ENCODE measurements around the gene LYRM4. TPM values are rescaled to one million over a fixed set of nuclear protein-coding genes. Genes with fewer than 3 reads are reported as not detected.
A peak's percentile ranks its signal among the peaks of the same experiment; 100 is the strongest.

Gene LYRM4
- total and polyA plus RNA-seq, 2 donors (not counting 1 experiment from before 2014, with no cell fraction given) = 22.1 to 29.5 TPM

DNA sequence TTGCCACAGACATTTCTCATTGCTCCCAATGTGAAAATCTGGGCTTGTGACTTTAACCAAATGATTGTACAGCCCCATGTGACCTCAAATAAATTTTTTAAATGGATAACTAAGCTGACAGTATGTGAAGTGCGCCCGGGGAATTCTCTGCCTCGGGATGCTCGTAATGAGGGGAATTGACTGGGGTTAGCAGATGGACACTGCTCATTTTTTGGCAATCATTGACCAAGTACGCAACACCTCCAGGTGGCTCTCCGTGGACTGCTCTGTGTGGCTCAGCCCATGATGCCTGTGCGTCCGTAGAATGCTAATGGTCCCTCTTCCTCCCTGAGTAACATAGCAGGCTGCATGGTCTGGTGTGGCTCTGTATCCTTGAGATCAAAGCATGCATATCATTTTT, 42.9 kb upstream of the LYRM4 start:
- TF ChIP-seq, protein P1, sequence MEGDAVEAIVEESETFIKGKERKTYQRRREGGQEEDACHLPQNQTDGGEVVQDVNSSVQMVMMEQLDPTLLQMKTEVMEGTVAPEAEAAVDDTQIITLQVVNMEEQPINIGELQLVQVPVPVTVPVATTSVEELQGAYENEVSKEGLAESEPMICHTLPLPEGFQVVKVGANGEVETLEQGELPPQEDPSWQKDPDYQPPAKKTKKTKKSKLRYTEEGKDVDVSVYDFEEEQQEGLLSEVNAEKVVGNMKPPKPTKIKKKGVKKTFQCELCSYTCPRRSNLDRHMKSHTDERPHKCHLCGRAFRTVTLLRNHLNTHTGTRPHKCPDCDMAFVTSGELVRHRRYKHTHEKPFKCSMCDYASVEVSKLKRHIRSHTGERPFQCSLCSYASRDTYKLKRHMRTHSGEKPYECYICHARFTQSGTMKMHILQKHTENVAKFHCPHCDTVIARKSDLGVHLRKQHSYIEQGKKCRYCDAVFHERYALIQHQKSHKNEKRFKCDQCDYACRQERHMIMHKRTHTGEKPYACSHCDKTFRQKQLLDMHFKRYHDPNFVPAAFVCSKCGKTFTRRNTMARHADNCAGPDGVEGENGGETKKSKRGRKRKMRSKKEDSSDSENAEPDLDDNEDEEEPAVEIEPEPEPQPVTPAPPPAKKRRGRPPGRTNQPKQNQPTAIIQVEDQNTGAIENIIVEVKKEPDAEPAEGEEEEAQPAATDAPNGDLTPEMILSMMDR (IDR thresholded peaks at IDR 0.05) = no peak
- TF ChIP-seq EZH2 (IDR thresholded peaks at IDR 0.05; ENCODE audit: borderline replicate concordance, insufficient read depth, low read depth, low read length, poor library complexity, severe bottlenecking) = no peak
- Mint-ChIP-seq H3K4me1 (peaks cover 32% of the 10 kb centered on the region), H3K4me3 (peak overlapping the region; percentile 79), H3K27me3 (no peaks in the 10 kb centered on the region), H3K9me3 (ENCODE audit: insufficient read depth) (no peaks in the 10 kb centered on the region), H3K27ac (peak overlapping the region; percentile 81)
- WGBS (ENCODE audit: insufficient coverage) = 93% methylated on average over 8 of the region's 8 CpGs
- Histone ChIP-seq H3K4me3 (ENCODE audit: control extremely low read depth in 1 of 5, extremely low read depth in 1 of 5, insufficient read depth in 1 of 5, low read depth in 2 of 5, low read length in 4 of 5) (no peak overlapping the region), H3K79me2 (ENCODE audit: control insufficient read depth, insufficient read depth, low read length) (peaks cover 85% of the 10 kb centered on the region), H3K27ac (ENCODE audit: low read length in 2 of 2) (no peak overlapping the region), H3K9ac (ENCODE audit: low read length) (no peak overlapping the region), H3K36me3 (replicated peaks in 1 of 2; ENCODE audit: control extremely low read depth in 1 of 2, control insufficient read depth in 1 of 2, extremely low read depth in 1 of 2, insufficient read depth in 2 of 2, low read length in 1 of 2) (peaks cover 0 to 2% of the 10 kb centered on the region in 2 experiments), H4K20me1 (ENCODE audit: control insufficient read depth, insufficient read depth, low read length, poor library complexity, severe bottlenecking) (peaks cover 23% of the 10 kb centered on the region), H3K27me3 (replicated peaks in 1 of 4; ENCODE audit: control extremely low read depth in 1 of 4, control insufficient read depth in 3 of 4, insufficient read depth in 4 of 4, low read length in 3 of 4) (no peaks in the 10 kb centered on the region), H2AFZ (ENCODE audit: insufficient read depth, low read depth, low read length, poor library complexity, severe bottlenecking) (peak overlapping the region; percentile 59), H3K4me1 (ENCODE audit: control insufficient read depth in 2 of 2, insufficient read depth in 2 of 2, low read length in 2 of 2) (peaks cover 10 to 18% of the 10 kb centered on the region in 2 donors), H3K4me2 (replicated peaks; ENCODE audit: low read depth, low read length, poor library complexity, severe bottlenecking) (no peak overlapping the region), H3K9me3 (ENCODE audit: control extremely low read depth in 1 of 3, control insufficient read depth in 2 of 3, insufficient read depth in 1 of 3, low read length in 2 of 3) (no peaks in the 10 kb centered on the region)
- intact Hi-C loops (cut with micrococcal nuclease) = loop anchor here (1.0 to 2.0 kb wide), 3 partner anchors 25 to 88 kb away; partner anchors contain the start of gene FARS2
- CTCF ChIA-PET = interaction anchor here (0.6 to 7.6 kb wide), 35 partner anchors 9 to 577 kb away, joined by 3 to 192 read pairs (median 5); partner anchors contain the start of genes FARS2 and LYRM4
- POLR2A ChIA-PET = interaction anchor here (1.7 kb wide), 1 partner anchor 43 kb away, joined by 11 read pairs; the partner anchor contains the start of genes FARS2 and LYRM4
- ATAC-seq (ENCODE audit: low read depth) (no peak), DNase-seq (no peak)

DNA sequence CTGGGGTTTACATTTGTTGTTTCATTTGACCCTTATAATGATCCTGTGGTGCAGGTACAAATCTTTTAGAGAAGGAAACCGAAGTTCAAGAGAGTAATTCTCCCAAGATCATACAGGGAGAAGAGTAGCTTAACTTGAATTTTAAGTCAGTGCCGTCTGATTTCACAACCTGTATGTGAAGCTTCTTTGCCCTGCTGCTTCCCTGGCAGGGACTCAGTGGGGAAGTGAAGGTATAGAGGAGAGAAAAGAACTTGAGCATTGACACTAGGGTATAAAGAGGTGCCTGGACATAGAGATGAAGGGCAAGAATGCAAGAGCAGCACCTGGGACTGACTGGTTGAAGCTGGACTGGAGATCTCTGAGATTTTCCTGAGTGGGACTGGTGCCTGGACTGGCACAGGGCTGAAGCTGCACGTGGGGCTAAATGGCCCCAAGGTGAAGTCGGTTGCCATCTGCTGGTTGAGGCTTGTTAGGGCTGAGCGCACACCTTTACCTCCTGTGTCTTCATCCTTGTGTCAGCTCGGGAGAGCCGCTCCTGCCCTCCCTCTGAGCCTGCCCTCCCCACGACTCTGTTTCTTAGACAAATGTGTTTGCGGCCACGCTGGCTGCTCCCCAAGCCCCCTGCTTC, 42.4 kb upstream of the LYRM4 start:
- Histone ChIP-seq H2AFZ (ENCODE audit: insufficient read depth, low read depth, low read length, poor library complexity, severe bottlenecking) (peak overlapping the region; percentile 59), H3K4me1 (ENCODE audit: control insufficient read depth in 2 of 2, insufficient read depth in 2 of 2, low read length in 2 of 2) (peaks cover 10 to 18% of the 10 kb centered on the region in 2 donors), H3K27ac (ENCODE audit: low read length in 2 of 2) (peak overlapping the region in 1 of 2 donors; percentile 30), H3K79me2 (ENCODE audit: control insufficient read depth, insufficient read depth, low read length) (peaks cover 84% of the 10 kb centered on the region), H3K9me3 (ENCODE audit: control extremely low read depth in 1 of 3, control insufficient read depth in 2 of 3, insufficient read depth in 1 of 3, low read length in 2 of 3) (no peaks in the 10 kb centered on the region), H3K9ac (ENCODE audit: low read length) (peak overlapping the region; percentile 37), H3K27me3 (replicated peaks in 1 of 4; ENCODE audit: control extremely low read depth in 1 of 4, control insufficient read depth in 3 of 4, insufficient read depth in 4 of 4, low read length in 3 of 4) (no peaks in the 10 kb centered on the region), H3K4me2 (replicated peaks; ENCODE audit: low read depth, low read length, poor library complexity, severe bottlenecking) (peak overlapping the region; percentile 59), H3K4me3 (ENCODE audit: control extremely low read depth in 1 of 5, extremely low read depth in 1 of 5, insufficient read depth in 1 of 5, low read depth in 2 of 5, low read length in 4 of 5) (peak overlapping the region in 3 of 5 experiments; percentile 1 to 41 (median 22)), H3K36me3 (replicated peaks in 1 of 2; ENCODE audit: control extremely low read depth in 1 of 2, control insufficient read depth in 1 of 2, extremely low read depth in 1 of 2, insufficient read depth in 2 of 2, low read length in 1 of 2) (no peaks in the 10 kb centered on the region), H4K20me1 (ENCODE audit: control insufficient read depth, insufficient read depth, low read length, poor library complexity, severe bottlenecking) (peaks cover 18% of the 10 kb centered on the region)
- TF ChIP-seq, protein P1 (IDR thresholded peaks at IDR 0.05) = peak; percentile 78
- TF ChIP-seq EZH2 (IDR thresholded peaks at IDR 0.05; ENCODE audit: borderline replicate concordance, insufficient read depth, low read depth, low read length, poor library complexity, severe bottlenecking) = no peak
- Mint-ChIP-seq H3K4me1 (peaks cover 35% of the 10 kb centered on the region), H3K9me3 (ENCODE audit: insufficient read depth) (no peaks in the 10 kb centered on the region), H3K4me3 (peak overlapping the region; percentile 79), H3K27ac (peak overlapping the region; percentile 81), H3K27me3 (no peaks in the 10 kb centered on the region)
- ChIA-PET CTCF (interaction anchor here (0.6 to 7.6 kb wide), 40 partner anchors 8 to 576 kb away, joined by 3 to 192 read pairs (median 5); partner anchors contain the start of genes FARS2 and LYRM4), POLR2A (interaction anchor here (1.7 kb wide), 1 partner anchor 42 kb away, joined by 11 read pairs; the partner anchor contains the start of genes FARS2 and LYRM4)
- DNase-seq (peak; percentile 79), ATAC-seq (ENCODE audit: low read depth) (peak; percentile 85)
- 58% methylated on average over 10 of the region's 10 CpGs for WGBS (ENCODE audit: insufficient coverage)
- intact Hi-C loops (cut with micrococcal nuclease) = loop anchor here (1.0 to 2.0 kb wide), 3 partner anchors 24 to 88 kb away; partner anchors contain the start of gene FARS2
